Mesendoderm (in vitro differentiated cells): ENCODE data around the gene TIMM8B.

Source experiments
- DNase-seq: peaks from one replicate; pipeline ENCODE4 v3.0.0; 2013
- H2AK5ac ChIP-seq: 2 replicates; pipeline ENCODE4 v1.6.1; 2013; ENCODE audit warnings: low read length, inconsistent platforms
- H2BK120ac ChIP-seq: 2 replicates; pipeline ENCODE4 v1.6.1; 2013; ENCODE audit warnings: low read depth, mild to moderate bottlenecking, low read length, moderate library complexity, mixed read lengths
- H2BK15ac ChIP-seq: replicated peaks from 2 replicates; pipeline ENCODE4 v1.6.1; 2013; ENCODE audit warnings: low read depth, mild to moderate bottlenecking, moderate library complexity
- H2BK5ac ChIP-seq: 2 replicates; pipeline ENCODE4 v1.6.1; 2013; ENCODE audit warnings: low read length, inconsistent platforms
- H3K18ac ChIP-seq: 2 replicates; pipeline ENCODE4 v1.6.1; 2013; ENCODE audit warnings: mild to moderate bottlenecking, low read length, mixed read lengths
- H3K23ac ChIP-seq: one replicate; pipeline ENCODE4 v1.6.1; 2013; ENCODE audit warnings: low read length
- H3K27ac ChIP-seq: 2 replicates; pipeline ENCODE4 v1.5.1; 2013; ENCODE audit warnings: low read depth, mild to moderate bottlenecking, inconsistent platforms, low read length, moderate library complexity
- H3K27me3 ChIP-seq: 2 replicates; pipeline ENCODE4 v1.6.1; 2013; ENCODE audit warnings: low read length, control low read depth, mild to moderate bottlenecking, inconsistent platforms; ENCODE audit not compliant: insufficient read depth, poor library complexity
- H3K36me3 ChIP-seq: 2 replicates; pipeline ENCODE4 v1.6.1; 2013; ENCODE audit warnings: low read length, inconsistent platforms; ENCODE audit not compliant: control insufficient read depth, insufficient read depth
- H3K4ac ChIP-seq: one replicate; pipeline ENCODE4 v1.6.1; 2013; ENCODE audit warnings: low read depth, mild to moderate bottlenecking, low read length, moderate library complexity
- H3K4me1 ChIP-seq: 2 replicates; pipeline ENCODE4 v1.6.1; 2013; ENCODE audit warnings: low read depth, low read length, inconsistent platforms; ENCODE audit not compliant: control insufficient read depth
- H3K4me2 ChIP-seq: 2 replicates; pipeline ENCODE4 v1.6.1; 2013; ENCODE audit warnings: low read length
- H3K4me3 ChIP-seq: 2 replicates; pipeline ENCODE4 v1.5.1; 2013; ENCODE audit warnings: mild to moderate bottlenecking, low read length
- H3K56ac ChIP-seq: one replicate; pipeline ENCODE4 v1.6.1; 2013; ENCODE audit warnings: low read length
- H3K79me1 ChIP-seq: 2 replicates; pipeline ENCODE4 v1.6.1; 2013; ENCODE audit warnings: low read length, inconsistent platforms
- H3K79me2 ChIP-seq: 2 replicates; pipeline ENCODE4 v1.6.1; 2013; ENCODE audit warnings: mild to moderate bottlenecking, low read length; ENCODE audit not compliant: control insufficient read depth, insufficient read depth
- H3K9ac ChIP-seq: 2 replicates; pipeline ENCODE4 v1.6.1; 2013; ENCODE audit warnings: low read length, inconsistent platforms
- H4K5ac ChIP-seq: one replicate; pipeline ENCODE4 v1.6.1; 2013; ENCODE audit warnings: low read length
- H4K8ac ChIP-seq: one replicate; pipeline ENCODE4 v1.6.1; 2013; ENCODE audit warnings: low read depth, mild to moderate bottlenecking, control low read depth, low read length, moderate library complexity
- WGBS: extraction: QIAGEN DNeasy Blood & Tissue Kit; methylation state at CpG from one replicate; pipeline ENCODE4 v1.1.7; 2013; ENCODE audit warnings: low lambda C conversion rate, missing lambda C conversion rate; ENCODE audit not compliant: insufficient coverage; ENCODE audit errors: extremely low coverage; 5-methylcytosine and 5-hydroxymethylcytosine counted together

Gene TIMM8B

DNA sequence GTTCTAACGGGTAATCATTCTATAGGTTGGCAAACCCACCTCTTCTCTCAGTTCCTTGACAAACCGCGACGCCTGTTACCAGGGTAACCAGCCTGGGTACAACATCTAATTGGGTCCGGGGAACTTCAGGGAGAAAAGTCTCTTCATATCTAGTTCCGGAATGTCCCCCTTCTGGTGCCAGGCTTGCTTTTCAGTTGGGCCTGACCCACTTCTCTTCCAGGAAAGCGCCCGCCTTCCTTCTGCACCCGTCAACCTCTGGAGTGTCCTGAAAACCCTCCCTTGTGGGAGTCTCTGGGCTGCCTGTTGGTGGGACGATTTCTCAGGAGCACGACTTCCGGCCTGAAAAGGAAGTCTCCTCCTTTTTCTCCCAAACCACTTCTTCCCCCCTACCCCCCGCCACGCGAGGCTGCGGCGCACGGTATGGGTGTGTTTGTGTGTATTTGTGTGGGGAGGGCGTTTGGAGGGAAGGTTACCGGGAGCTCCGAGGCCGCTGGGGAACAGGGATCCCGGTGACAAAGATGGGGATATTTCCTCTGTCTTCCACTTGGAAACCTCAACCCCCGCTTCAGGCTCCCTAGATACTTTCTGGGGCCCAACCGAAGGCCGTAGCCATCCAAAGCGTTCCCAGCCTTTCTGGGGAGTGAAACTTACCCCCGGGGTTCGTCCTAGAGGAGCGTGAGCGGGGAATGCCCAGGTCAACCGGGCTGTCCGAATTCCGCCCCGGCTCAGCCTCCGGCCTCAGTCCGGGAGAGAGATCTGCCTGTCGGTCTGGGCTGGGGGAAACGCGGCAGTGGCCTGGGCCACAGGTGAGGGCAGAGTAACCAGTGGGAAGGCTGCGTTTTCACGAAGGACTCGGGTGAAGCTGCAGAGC, 12.4 kb downstream of the TIMM8B start, which contains the start of the genes NKAPD1 and PIH1D2:
Gene NKAPD1 (plus strand): TSS at position 359 of the 871 bp plus-strand sequence. CDS start 1,276 bp downstream, outside the sequence.
Gene PIH1D2 (minus strand): TSS at position 77 of the 871 bp plus-strand sequence. CDS start 843 bp downstream, outside the sequence.
- peak; percentile 95 for DNase-seq
- H2BK15ac ChIP-seq, result no peak within 1 kb of the TSS
- no peak within 1 kb of the TSS for H3K23ac ChIP-seq

GRCh38 chr11:112062923-112063322, 23.6 kb downstream of the TIMM8B start:
- Histone ChIP-seq H3K79me1 (no peaks in the 10 kb centered on the region), H2BK120ac (no peak overlapping the region), H3K4ac (no peak overlapping the region), H3K36me3 (peaks cover 4% of the 10 kb centered on the region), H4K8ac (no peak overlapping the region), H3K4me1 (no peaks in the 10 kb centered on the region), H4K5ac (no peak overlapping the region), H3K27ac (no peak overlapping the region), H3K27me3 (no peaks in the 10 kb centered on the region), H3K23ac (no peak overlapping the region), H3K56ac (no peak overlapping the region), H3K4me3 (no peak overlapping the region), H2AK5ac (no peak overlapping the region), H2BK15ac (no peak overlapping the region), H3K9ac (no peak overlapping the region), H3K79me2 (no peaks in the 10 kb centered on the region), H3K18ac (no peak overlapping the region), H3K4me2 (no peak overlapping the region), H2BK5ac (no peak overlapping the region)
- no peak for DNase-seq
- no CpG with 5 or more reads among the region's 1 CpG for WGBS

More for the DNA sequence above, 12.4 kb downstream of the TIMM8B start, which contains the start of the genes NKAPD1 and PIH1D2:
- peak within 1 kb of the TSS; percentile 26 for H3K4ac ChIP-seq
- H4K5ac ChIP-seq, result no peak within 1 kb of the TSS
- H3K27me3 ChIP-seq, result no peaks in the 10 kb centered on the region
- peak within 1 kb of the TSS; percentile 27 for H2BK5ac ChIP-seq
- peak within 1 kb of the TSS; percentile 92 for H3K18ac ChIP-seq
- H3K4me1 ChIP-seq, result no peaks in the 10 kb centered on the region
- H4K8ac ChIP-seq, result no peak within 1 kb of the TSS
- H2AK5ac ChIP-seq, result no peak within 1 kb of the TSS
- H3K79me1 ChIP-seq, result peaks cover 4% of the 10 kb centered on the region
- H3K36me3 ChIP-seq, result peaks cover 2% of the 10 kb centered on the region
- no CpG with 5 or more reads among the region's 43 CpGs for WGBS
- H3K27ac ChIP-seq, result peak within 1 kb of the TSS; percentile 92
- peak within 1 kb of the TSS; percentile 97 for H3K9ac ChIP-seq
- H2BK120ac ChIP-seq, result no peak within 1 kb of the TSS
- H3K4me3 ChIP-seq, result peak within 1 kb of the TSS; percentile 97
- H3K56ac ChIP-seq, result peak within 1 kb of the TSS; percentile 94
- H3K4me2 ChIP-seq, result peak within 1 kb of the TSS; percentile 95
- peaks cover 9% of the 10 kb centered on the region for H3K79me2 ChIP-seq

- no peaks in the 10 kb centered on the region for H3K4me1 ChIP-seq
- H3K9ac ChIP-seq, result no peak overlapping the region
- no peak overlapping the region for H4K8ac ChIP-seq
- H2BK15ac ChIP-seq, result no peak overlapping the region
- H3K4me2 ChIP-seq, result no peak overlapping the region
- no peaks in the 10 kb centered on the region for H3K79me2 ChIP-seq
- H2BK120ac ChIP-seq, result no peak overlapping the region
- H3K4ac ChIP-seq, result no peak overlapping the region
- H2AK5ac ChIP-seq, result no peak overlapping the region
- H3K18ac ChIP-seq, result no peak overlapping the region
- H3K27ac ChIP-seq, result no peak overlapping the region
- WGBS, result no CpG with 5 or more reads among the region's 1 CpG
- H2BK5ac ChIP-seq, result no peak overlapping the region
- H3K56ac ChIP-seq, result no peak overlapping the region
- H4K5ac ChIP-seq, result no peak overlapping the region
- H3K36me3 ChIP-seq, result peaks cover 6% of the 10 kb centered on the region
- no peak overlapping the region for H3K23ac ChIP-seq
- no peaks in the 10 kb centered on the region for H3K27me3 ChIP-seq
- H3K4me3 ChIP-seq, result no peak overlapping the region
- H3K79me1 ChIP-seq, result no peaks in the 10 kb centered on the region
- no peak for DNase-seq
Observed at GRCh38 chr11:112058103-112058502, 28.5 kb downstream of the TIMM8B start.

GRCh38 chr11:112057170-112057569, 29.4 kb downstream of the TIMM8B start:
- no peak overlapping the region for H3K56ac ChIP-seq
- H3K36me3 ChIP-seq, result peaks cover 6% of the 10 kb centered on the region
- no peak overlapping the region for H3K27ac ChIP-seq
- H3K18ac ChIP-seq, result no peak overlapping the region
- H4K5ac ChIP-seq, result no peak overlapping the region
- no peak for DNase-seq
- H2BK5ac ChIP-seq, result no peak overlapping the region
- no peak overlapping the region for H4K8ac ChIP-seq
- H3K4me1 ChIP-seq, result no peaks in the 10 kb centered on the region
- H3K23ac ChIP-seq, result no peak overlapping the region
- WGBS, result no CpG with 5 or more reads among the region's 4 CpGs
- H2BK120ac ChIP-seq, result no peak overlapping the region
- H3K4me3 ChIP-seq, result no peak overlapping the region
- no peaks in the 10 kb centered on the region for H3K27me3 ChIP-seq
- no peak overlapping the region for H2BK15ac ChIP-seq
- no peaks in the 10 kb centered on the region for H3K79me2 ChIP-seq
- H3K9ac ChIP-seq, result no peak overlapping the region
- no peak overlapping the region for H3K4me2 ChIP-seq
- no peaks in the 10 kb centered on the region for H3K79me1 ChIP-seq
- no peak overlapping the region for H2AK5ac ChIP-seq
- H3K4ac ChIP-seq, result no peak overlapping the region

DNA sequence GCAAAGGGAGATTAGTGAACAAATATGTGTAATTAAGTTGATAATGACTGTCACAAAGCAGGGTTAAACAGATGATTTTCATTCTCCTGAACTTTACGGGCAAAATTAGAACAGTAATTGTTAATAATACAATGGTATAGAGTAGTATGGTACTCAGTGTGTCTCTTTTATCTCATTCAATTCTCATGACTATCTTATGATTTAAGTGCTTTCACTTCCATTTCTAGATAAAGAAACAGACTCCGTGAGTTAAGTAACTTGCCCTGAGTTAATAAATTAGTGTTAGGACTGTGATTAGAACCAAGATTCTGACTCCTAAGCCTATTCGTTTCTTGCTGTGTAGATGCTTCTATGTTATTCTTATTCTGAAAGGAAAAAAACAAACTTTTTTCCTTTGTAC, 34.8 kb downstream of the TIMM8B start:
- H3K4me3 ChIP-seq, result no peak overlapping the region
- no peak overlapping the region for H3K23ac ChIP-seq
- no peak overlapping the region for H2BK5ac ChIP-seq
- H3K18ac ChIP-seq, result no peak overlapping the region
- H4K8ac ChIP-seq, result no peak overlapping the region
- no peak overlapping the region for H3K27ac ChIP-seq
- H2BK120ac ChIP-seq, result no peak overlapping the region
- no peak overlapping the region for H2BK15ac ChIP-seq
- peaks cover 1% of the 10 kb centered on the region for H3K36me3 ChIP-seq
- H3K9ac ChIP-seq, result no peak overlapping the region
- no peak for DNase-seq
- H4K5ac ChIP-seq, result no peak overlapping the region
- no CpG with 5 or more reads among the region's 3 CpGs for WGBS
- no peak overlapping the region for H3K4ac ChIP-seq
- H2AK5ac ChIP-seq, result no peak overlapping the region
- H3K56ac ChIP-seq, result no peak overlapping the region
- no peak overlapping the region for H3K4me2 ChIP-seq
- no peaks in the 10 kb centered on the region for H3K79me1 ChIP-seq
- no peaks in the 10 kb centered on the region for H3K79me2 ChIP-seq
- H3K27me3 ChIP-seq, result no peaks in the 10 kb centered on the region
- no peaks in the 10 kb centered on the region for H3K4me1 ChIP-seq
